Left ventricle myocardium inferior (tissue), 1 donor: Measurements from ENCODE around the gene MINK1. TPM values are rescaled to one million over a fixed set of nuclear protein-coding genes. Genes with fewer than 3 reads are reported as not detected.

ENCODE experiments used
- DNase-seq: peaks from one replicate; pipeline ENCODE4 v3.0.0-alpha.2; 2020
- H3K27ac ChIP-seq: fragments of 200-600 bp; replicated peaks from 2 replicates; pipeline ENCODE4 v1.8.0; 2021
- H3K27me3 ChIP-seq: fragments of 200-600 bp; 2 replicates; pipeline ENCODE4 v1.8.0; 2021; ENCODE audit warnings: low read depth
- H3K36me3 ChIP-seq: fragments of 200-600 bp; 2 replicates; pipeline ENCODE4 v1.8.0; 2021
- H3K4me1 ChIP-seq: fragments of 200-600 bp; 2 replicates; pipeline ENCODE4 v1.8.0; 2021
- H3K4me3 ChIP-seq: fragments of 200-600 bp; 2 replicates; pipeline ENCODE4 v1.8.0; 2021; ENCODE audit warnings: mild to moderate bottlenecking, moderate library complexity
- H3K9me3 ChIP-seq: fragments of 200-600 bp; replicated peaks from 2 replicates; pipeline ENCODE4 v1.8.0; 2021
- CTCF ChIP-seq: fragments of 200-600 bp; IDR thresholded peaks from 2 replicates; pipeline ENCODE4 v1.8.0; 2021; ENCODE audit warnings: antibody characterized with exemption, mild to moderate bottlenecking, borderline replicate concordance
- intact Hi-C: fragments of 100-400 bp; cut with micrococcal nuclease; formaldehyde crosslinking; loops from one replicate; pipeline ENCODE4 v1.11.0; 2022
- total RNA-seq: library from RNA; stranded (reverse); fragmentation: NEBNext Ultra II Directional; extraction: Animal tissue kit (Norgen Biotek cat#: 25700); gene quantifications from one replicate; pipeline ENCODE4 v1.2.1, GENCODE V29; 2021
- donor health status: DM: no; HTN: yes; CAD: no; lungs with severe emphysema.

MINK1 gene
- total RNA-seq, 1 donor from 2014 or later: 50.9 TPM

GRCh38 chr17:4842376-4842775 is 9.2 kb downstream of the MINK1 start:
- H3K4me1 ChIP-seq: peaks cover 57% of the 10 kb centered on the region
- no peak overlapping the region for H3K27ac ChIP-seq
- H3K27me3 ChIP-seq: no peaks in the 10 kb centered on the region
- no peaks in the 10 kb centered on the region for H3K9me3 ChIP-seq
- H3K4me3 ChIP-seq: no peak overlapping the region
- DNase-seq: no peak
- intact Hi-C loops: no loop called here
- no peaks in the 10 kb centered on the region for H3K36me3 ChIP-seq
- no peak for TF ChIP-seq CTCF

- Histone ChIP-seq H3K27ac (no peak overlapping the region), H3K4me1 (peaks cover 57% of the 10 kb centered on the region)
Measured at GRCh38 chr17:4843321-4844000, 10.3 kb downstream of the MINK1 start.

GRCh38 chr17:4845118-4845517 is 12.0 kb downstream of the MINK1 start:
- H3K27ac ChIP-seq: no peak overlapping the region
- H3K27me3 ChIP-seq: no peaks in the 10 kb centered on the region
- DNase-seq: no peak
- TF ChIP-seq CTCF: no peak
- intact Hi-C loops: no loop called here
- H3K36me3 ChIP-seq: no peaks in the 10 kb centered on the region
- H3K9me3 ChIP-seq: no peaks in the 10 kb centered on the region
- peaks cover 57% of the 10 kb centered on the region for H3K4me1 ChIP-seq
- no peak overlapping the region for H3K4me3 ChIP-seq

More at GRCh38 chr17:4843321-4844000, 10.3 kb downstream of the MINK1 start:
- no peak for DNase-seq
- Histone ChIP-seq H3K27me3 (no peaks in the 10 kb centered on the region), H3K36me3 (no peaks in the 10 kb centered on the region), H3K9me3 (no peaks in the 10 kb centered on the region), H3K4me3 (no peak overlapping the region)
- no peak for TF ChIP-seq CTCF
- intact Hi-C loops: no loop called here

- Histone ChIP-seq H3K4me3 (no peak overlapping the region), H3K36me3 (no peaks in the 10 kb centered on the region), H3K27me3 (no peaks in the 10 kb centered on the region), H3K27ac (no peak overlapping the region), H3K9me3 (no peaks in the 10 kb centered on the region), H3K4me1 (peaks cover 63% of the 10 kb centered on the region)
- intact Hi-C loops: no loop called here
- no peak for TF ChIP-seq CTCF
- DNase-seq: no peak
Measured at GRCh38 chr17:4846635-4847390, 13.7 kb downstream of the MINK1 start.

- H3K4me1 ChIP-seq: peaks cover 69% of the 10 kb centered on the region
- intact Hi-C loops: no loop called here
- H3K4me3 ChIP-seq: no peak overlapping the region
Measured at GRCh38 chr17:4849011-4849536, 15.9 kb downstream of the MINK1 start.

More at GRCh38 chr17:4849011-4849536, 15.9 kb downstream of the MINK1 start:
- no peaks in the 10 kb centered on the region for H3K27me3 ChIP-seq
- H3K9me3 ChIP-seq: no peaks in the 10 kb centered on the region
- DNase-seq: no peak
- peaks cover 4% of the 10 kb centered on the region for H3K36me3 ChIP-seq
- H3K27ac ChIP-seq: peak overlapping the region; percentile 70
- no peak for TF ChIP-seq CTCF
